ENCODE results near the gene CASK.

CASK gene

GRCh38 chrX:41932885-41933284 lies 9.5 kb upstream of the CASK start:
- no peaks in the 10 kb centered on the region for H3K27me3 ChIP-seq (replicated peaks)
- no peak overlapping the region for H3K27ac ChIP-seq
- no peak for DNase-seq
- no peaks in the 10 kb centered on the region for H3K36me3 ChIP-seq (replicated peaks)
- no peak overlapping the region for H3K4me3 ChIP-seq (ENCODE audit: low read depth, low read length)
- TF ChIP-seq CTCF (IDR thresholded peaks at IDR 0.05; ENCODE audit: low read depth, low read length, missing control alignments): no peak
- in situ Hi-C loops (cut with HindIII; ENCODE audit: low pct_ligation_motif_present, low sequenced_read_pairs): no loop called here

- H3K27me3 ChIP-seq (replicated peaks): no peaks in the 10 kb centered on the region
- H3K4me3 ChIP-seq (ENCODE audit: low read depth, low read length): no peak overlapping the region
- no peak overlapping the region for H3K27ac ChIP-seq
- no peak for DNase-seq
- H3K36me3 ChIP-seq (replicated peaks): no peaks in the 10 kb centered on the region
- in situ Hi-C loops (cut with HindIII; ENCODE audit: low pct_ligation_motif_present, low sequenced_read_pairs): no loop called here
- no peak for TF ChIP-seq CTCF (IDR thresholded peaks at IDR 0.05; ENCODE audit: low read depth, low read length, missing control alignments)
Observed at GRCh38 chrX:41931591-41931990, 8.2 kb upstream of the CASK start.

- peak overlapping the region; percentile 14 for H3K27ac ChIP-seq
- in situ Hi-C loops (cut with HindIII; ENCODE audit: low pct_ligation_motif_present, low sequenced_read_pairs): no loop called here
- peak overlapping the region; percentile 69 for H3K4me3 ChIP-seq (ENCODE audit: low read depth, low read length)
- DNase-seq: peak; percentile 27
- H3K27me3 ChIP-seq (replicated peaks): no peaks in the 10 kb centered on the region
- H3K36me3 ChIP-seq (replicated peaks): no peaks in the 10 kb centered on the region
- no peak for TF ChIP-seq CTCF (IDR thresholded peaks at IDR 0.05; ENCODE audit: low read depth, low read length, missing control alignments)
Observed at GRCh38 chrX:41923978-41924683, 777 bp upstream of the CASK start.

GRCh38 chrX:41922431-41923151 lies 763 bp downstream of the CASK start:
- peak overlapping the region; percentile 75 for H3K4me3 ChIP-seq (ENCODE audit: low read depth, low read length)

More at GRCh38 chrX:41922431-41923151, 763 bp downstream of the CASK start:
- no peaks in the 10 kb centered on the region for H3K36me3 ChIP-seq (replicated peaks)
- peak overlapping the region; percentile 28 for H3K27ac ChIP-seq
- in situ Hi-C loops (cut with HindIII; ENCODE audit: low pct_ligation_motif_present, low sequenced_read_pairs): no loop called here
- DNase-seq: peak; percentile 10
- peak; percentile 20 for TF ChIP-seq CTCF (IDR thresholded peaks at IDR 0.05; ENCODE audit: low read depth, low read length, missing control alignments)
- H3K27me3 ChIP-seq (replicated peaks): no peaks in the 10 kb centered on the region
